H1 (cell line): Measurements from ENCODE around the gene SPEM3. TPM values are rescaled to one million over a fixed set of nuclear protein-coding genes. Genes with fewer than 3 reads are reported as not detected.

ENCODE experiments used
- CTCF ChIA-PET: fragments of 300-600 bp; sonication (Branson Sonifier 250); formaldehyde crosslinking; loops from one replicate; lab custom pipeline; 2021; ENCODE audit not compliant: partially characterized antibody; lab: Charles Lee
- POLR2A ChIA-PET: fragments of 300-600 bp; sonication (Branson Sonifier 250); formaldehyde crosslinking; loops from one replicate; lab custom pipeline; 2021; ENCODE audit warnings: inconsistent platforms; ENCODE audit not compliant: partially characterized antibody; lab: Charles Lee
- DNase-seq, 2 experiments: peaks; one replicate each; pipeline versions ENCODE4 v3.0.0 to v3.0.0-alpha.2; 2010 to 2022; ENCODE audit warnings: low spot score in 2 of 2, low read depth in 1 of 2, mixed read lengths in 1 of 2
- FAIRE-seq: peaks from 2 replicates; lab custom pipeline; 2011; peaks lifted over from hg19 to GRCh38; lab: Jason Lieb, UNC
- H2AFZ ChIP-seq: 2 replicates; pipeline ENCODE4 v1.8.1; 2012; ENCODE audit warnings: low read length, inconsistent platforms
- H2AK5ac ChIP-seq: 2 replicates; pipeline ENCODE4 v1.6.1; 2013; ENCODE audit warnings: low read depth, low read length
- H2BK120ac ChIP-seq: replicated peaks from 2 replicates; pipeline ENCODE3; 2013; ENCODE audit warnings: low read depth, low read length, inconsistent platforms
- H2BK12ac ChIP-seq: 2 replicates; pipeline ENCODE4 v1.6.1; 2013; ENCODE audit warnings: low read depth, low read length
- H2BK15ac ChIP-seq: 2 replicates; pipeline ENCODE4 v1.6.1; 2013; ENCODE audit warnings: low read length
- H2BK20ac ChIP-seq: 2 replicates; pipeline ENCODE4 v1.6.1; 2013; ENCODE audit warnings: low read length
- H2BK5ac ChIP-seq: 2 replicates; pipeline ENCODE4 v1.6.1; 2013; ENCODE audit warnings: low read depth, low read length
- H3K14ac ChIP-seq: 2 replicates; pipeline ENCODE4 v1.6.1; 2013; ENCODE audit warnings: inconsistent platforms; ENCODE audit not compliant: insufficient read length
- H3K18ac ChIP-seq: 2 replicates; pipeline ENCODE4 v1.6.1; 2013; ENCODE audit warnings: low read length; ENCODE audit errors: extremely low read depth
- H3K23ac ChIP-seq: 2 replicates; pipeline ENCODE4 v1.6.1; 2013; ENCODE audit warnings: inconsistent platforms; ENCODE audit not compliant: insufficient read length
- H3K23me2 ChIP-seq: 2 replicates; pipeline ENCODE4 v1.6.1; 2013; ENCODE audit warnings: low read depth, low read length
- H3K27ac ChIP-seq: 2 replicates; pipeline ENCODE4 v1.6.1; 2011; ENCODE audit warnings: low read depth, low read length, inconsistent platforms
- H3K27me3 ChIP-seq, 4 experiments: replicated peaks in 1 of 4; 1 replicate in 1 of 4; 2 replicates in 3 of 4; pipeline versions ENCODE4 v1.6.1 to v1.8.1; 2011 to 2013; ENCODE audit warnings: low read length in 3 of 4, mild to moderate bottlenecking in 3 of 4, inconsistent platforms in 2 of 4, mixed read lengths in 2 of 4, moderate library complexity in 1 of 4; ENCODE audit not compliant: control insufficient read depth in 3 of 4, insufficient read depth in 3 of 4; ENCODE audit errors: extremely low read depth in 1 of 4
- H3K36me3 ChIP-seq, 4 experiments: 2 replicates each; pipeline versions ENCODE4 v1.6.1 to v1.8.1; 2011 to 2013; ENCODE audit warnings: mild to moderate bottlenecking in 4 of 4, low read length in 3 of 4, moderate library complexity in 2 of 4, control low read depth in 1 of 4, inconsistent platforms in 1 of 4; ENCODE audit not compliant: insufficient read depth in 4 of 4, control insufficient read depth in 2 of 4
- H3K4ac ChIP-seq: replicated peaks from 2 replicates; pipeline ENCODE3; 2013; ENCODE audit warnings: low read length, low read depth, mixed read lengths, inconsistent platforms; ENCODE audit not compliant: insufficient read length
- H3K4me1 ChIP-seq, 4 experiments: replicated peaks in 1 of 4; 1 replicate in 1 of 4; 2 replicates in 3 of 4; pipeline versions ENCODE4 v1.6.1 to v1.8.1; 2011 to 2013; ENCODE audit warnings: low read length in 3 of 4, inconsistent platforms in 2 of 4, mixed read lengths in 1 of 4; ENCODE audit not compliant: insufficient read depth in 4 of 4, control insufficient read depth in 3 of 4
- H3K4me2 ChIP-seq, 2 experiments: 2 replicates each; pipeline versions ENCODE4 v1.6.1 to v1.8.1; 2011 to 2013; ENCODE audit warnings: low read depth in 2 of 2, low read length in 2 of 2, control low read depth in 1 of 2, inconsistent platforms in 1 of 2, mild to moderate bottlenecking in 1 of 2; ENCODE audit not compliant: insufficient read depth in 1 of 2
- H3K4me3 ChIP-seq, 4 experiments: fragments of 200-600, 300-600 bp in 1 of 4; sonication (generic), shearing (Covaris generic), sonication (Bioruptor Twin) in 1 of 4; 2 replicates each; pipeline versions ENCODE4 v1.5.1 to v1.8.1; 2011 to 2016; ENCODE audit warnings: low read length in 4 of 4, low read depth in 3 of 4, control low read depth in 2 of 4, inconsistent platforms in 2 of 4, mild to moderate bottlenecking in 2 of 4, mixed read lengths in 1 of 4, moderate library complexity in 1 of 4; ENCODE audit not compliant: insufficient read depth in 2 of 4; ENCODE audit errors: extremely low read depth in 1 of 4
- H3K56ac ChIP-seq: replicated peaks from 2 replicates; pipeline ENCODE3; 2013; ENCODE audit warnings: low read depth, mild to moderate bottlenecking, mixed read lengths, low read length, inconsistent platforms; ENCODE audit not compliant: insufficient read length
- H3K79me1 ChIP-seq: 2 replicates; pipeline ENCODE4 v1.6.1; 2013; ENCODE audit warnings: low read depth, low read length, control low read depth
- H3K79me2 ChIP-seq, 2 experiments: 2 replicates each; pipeline versions ENCODE4 v1.6.1 to v1.8.1; 2012 to 2013; ENCODE audit warnings: low read length in 2 of 2, mild to moderate bottlenecking in 2 of 2, inconsistent platforms in 1 of 2; ENCODE audit not compliant: insufficient read depth in 2 of 2, control insufficient read depth in 1 of 2
- H3K9ac ChIP-seq, 4 experiments: replicated peaks in 1 of 4; 1 replicate in 1 of 4; 2 replicates in 3 of 4; pipeline versions ENCODE4 v1.6.1 to v1.8.1; 2011 to 2013; ENCODE audit warnings: low read depth in 3 of 4, low read length in 3 of 4, control low read depth in 2 of 4, mild to moderate bottlenecking in 2 of 4, moderate library complexity in 2 of 4, inconsistent platforms in 1 of 4; ENCODE audit errors: extremely low read depth in 1 of 4
- H3K9me3 ChIP-seq, 2 experiments: 2 replicates each; pipeline versions ENCODE4 v1.6.1 to v1.8.1; 2012 to 2013; ENCODE audit warnings: mild to moderate bottlenecking in 2 of 2, moderate library complexity in 2 of 2, control low read depth in 1 of 2, inconsistent platforms in 1 of 2, low read depth in 1 of 2, low read length in 1 of 2, mixed read lengths in 1 of 2; ENCODE audit not compliant: insufficient read depth in 2 of 2
- H4K20me1 ChIP-seq, 2 experiments: replicated peaks in 1 of 2; 2 replicates each; pipeline versions ENCODE3 to v1.8.1; 2011 to 2013; ENCODE audit warnings: inconsistent platforms in 2 of 2, low read length in 2 of 2, mild to moderate bottlenecking in 1 of 2; ENCODE audit not compliant: insufficient read depth in 2 of 2, control insufficient read depth in 1 of 2
- H4K5ac ChIP-seq: 2 replicates; pipeline ENCODE4 v1.6.1; 2013; ENCODE audit warnings: low read length, low read depth, mixed read lengths, inconsistent platforms; ENCODE audit not compliant: insufficient read length
- H4K8ac ChIP-seq: 2 replicates; pipeline ENCODE4 v1.8.0; 2013; ENCODE audit warnings: mild to moderate bottlenecking, moderate library complexity, low read length, inconsistent platforms; ENCODE audit not compliant: insufficient read depth; ENCODE audit errors: extremely low read depth
- H4K91ac ChIP-seq: replicated peaks from 2 replicates; pipeline ENCODE3; 2013; ENCODE audit warnings: low read length, mixed read lengths, inconsistent platforms; ENCODE audit not compliant: insufficient read length
- ASH2L ChIP-seq: fragments of 200-600, 300-600 bp; sonication (generic); IDR thresholded peaks from one replicate; pipeline ENCODE4 v1.7.1; 2017; ENCODE audit warnings: low read length
- CREB1 ChIP-seq: IDR thresholded peaks from 2 replicates; pipeline ENCODE4 v1.6.1; 2012; ENCODE audit warnings: inconsistent platforms
- CTBP2 ChIP-seq: IDR thresholded peaks from 2 replicates; pipeline ENCODE4 v1.7.0; 2011; ENCODE audit warnings: borderline replicate concordance, mild to moderate bottlenecking, moderate library complexity, mixed read lengths, low read length; ENCODE audit not compliant: insufficient read depth, insufficient read length
- EP300 ChIP-seq, 2 experiments: IDR thresholded peaks; 1 replicate in 1 of 2; 2 replicates in 1 of 2; pipeline ENCODE4 v1.6.1; 2011 to 2012; ENCODE audit warnings: low read depth in 2 of 2, low read length in 2 of 2, mild to moderate bottlenecking in 2 of 2, borderline replicate concordance in 1 of 2, inconsistent platforms in 1 of 2, moderate library complexity in 1 of 2
- KDM5A ChIP-seq: fragments of 200-600 bp; IDR thresholded peaks from 2 replicates; pipeline ENCODE4 v1.7.1; 2012; ENCODE audit warnings: mild to moderate bottlenecking, low read length, inconsistent platforms, mixed read lengths
- RFX5 ChIP-seq: IDR thresholded peaks from 2 replicates; pipeline ENCODE4 v1.6.1; 2011; ENCODE audit warnings: low read depth, low read length, improper control_type of control experiment, borderline replicate concordance
- RXRA ChIP-seq: IDR thresholded peaks from 2 replicates; pipeline ENCODE4 v1.6.1; 2011; ENCODE audit warnings: low read depth, mild to moderate bottlenecking, low read length, moderate library complexity; ENCODE audit not compliant: insufficient read depth
- SP1 ChIP-seq: IDR thresholded peaks from 2 replicates; pipeline ENCODE4 v1.6.1; 2011; ENCODE audit warnings: low read depth, low read length
- SUZ12 ChIP-seq: fragments of 200-600 bp; sonication (generic); IDR thresholded peaks from 2 replicates; pipeline ENCODE4 v1.6.1; 2012; ENCODE audit warnings: mild to moderate bottlenecking, inconsistent platforms, low read length, moderate library complexity, mixed read lengths
- TCF12 ChIP-seq: IDR thresholded peaks from 2 replicates; pipeline ENCODE4 v1.6.1; 2011; ENCODE audit warnings: low read depth, mild to moderate bottlenecking, low read length
- TEAD4 ChIP-seq: IDR thresholded peaks from 2 replicates; pipeline ENCODE4 v1.6.1; 2012; ENCODE audit warnings: low read depth, low read length, inconsistent platforms, mixed read lengths
- WGBS, 2 experiments: shearing (Covaris generic) in 1 of 2; methylation state at CpG; one replicate each; pipeline versions ENCODE4 v1.1.6 to v1.1.7; 2013 to 2015; ENCODE audit warnings: low lambda C conversion rate in 2 of 2, mixed read lengths in 2 of 2, inconsistent platforms in 1 of 2, low coverage in 1 of 2, missing lambda C conversion rate in 1 of 2; ENCODE audit not compliant: insufficient replicate concordance in 2 of 2, insufficient coverage in 1 of 2, insufficient read length in 1 of 2; ENCODE audit errors: extremely low coverage in 1 of 2, missing lambda C conversion rate in 1 of 2; 5-methylcytosine and 5-hydroxymethylcytosine counted together
- polyA plus RNA-seq, 7 experiments: library from polyadenylated mRNA; depleted of rRNA in 3 of 7; stranded (reverse) in 5 of 7; unstranded in 2 of 7; fragments of >200 nt in 5 of 7; fragments of 200-250 nt in 2 of 7; gene quantifications; 1 replicate in 5 of 7; 2 replicates in 1 of 7; 4 replicates in 1 of 7; pipeline versions ENCODE4 v1.2.1 to v1.2.3, GENCODE V29; 2011 to 2013; ENCODE audit warnings: missing spikeins in 2 of 7, mixed read lengths in 2 of 7
- total RNA-seq: library from RNA; stranded (reverse); fragmentation: NEBNext Ultra II Directional; extraction: Animal tissue kit (Norgen Biotek cat#: 25700); gene quantifications from 2 replicates; pipeline ENCODE4 v1.2.1, GENCODE V29; 2021

The SPEM3 gene
- total and polyA plus RNA-seq, 2 of the 8 experiments (the other 6 are each of a cell fraction or from before 2014, with no cell fraction given): 0.02 TPM; not detected in 1

- no peak for FAIRE-seq
- H2BK20ac ChIP-seq: no peak overlapping the region
- no peaks in the 10 kb centered on the region; the same call in 1 of the 2 replicates for H3K79me1 ChIP-seq
- no peak overlapping the region for H3K4me3 ChIP-seq
- peaks cover 14% of the 10 kb centered on the region; the same call in 1 of the 2 replicates for H3K23me2 ChIP-seq
- ChIA-PET POLR2A (interaction anchor here (1.3 to 4.9 kb wide), 2 partner anchors 12 to 17 kb away, joined by 4 to 29 read pairs; partner anchors contain the start of gene TMEM256), CTCF (interaction anchor here (1.5 to 2.8 kb wide), 2 partner anchors 65 to 170 kb away, joined by 5 to 8 read pairs; partner anchors contain the start of gene SENP3)
- H2AFZ ChIP-seq: no peak overlapping the region
- H3K79me2 ChIP-seq: no peaks in the 10 kb centered on the region
- H4K20me1 ChIP-seq: peaks cover 2 to 10% of the 10 kb centered on the region in 2 experiments
- H3K36me3 ChIP-seq: peaks cover 0 to 30% (median 10%) of the 10 kb centered on the region in 4 experiments; a peak in 5 of 8 replicates
- H4K91ac ChIP-seq: no peak overlapping the region
- H4K8ac ChIP-seq: no peak overlapping the region
- no peak overlapping the region for H2BK5ac ChIP-seq
- no peak overlapping the region for H3K27ac ChIP-seq
- no peak overlapping the region for H2BK120ac ChIP-seq
- DNase-seq: no peak
- H2BK12ac ChIP-seq: no peak overlapping the region
- no peaks in the 10 kb centered on the region for H3K9me3 ChIP-seq
- WGBS, 2 experiments: 93% methylated on average over 2 of the region's 2 CpGs; no CpG with 5 or more reads in 1 of the 2 experiments
- H3K9ac ChIP-seq: no peak overlapping the region
- H3K18ac ChIP-seq: no peak overlapping the region
- H3K23ac ChIP-seq: no peak overlapping the region
- no peaks in the 10 kb centered on the region for H3K27me3 ChIP-seq
- no peak overlapping the region for H4K5ac ChIP-seq
- H2BK15ac ChIP-seq: no peak overlapping the region
- peaks cover 0 to 9% (median 3%) of the 10 kb centered on the region in 4 experiments; a peak in 6 of 7 replicates for H3K4me1 ChIP-seq
- no peak overlapping the region for H3K4ac ChIP-seq
- H3K14ac ChIP-seq: no peak overlapping the region
- no peak overlapping the region for H3K4me2 ChIP-seq
- H2AK5ac ChIP-seq: no peak overlapping the region
- no peak overlapping the region for H3K56ac ChIP-seq
- no peak for TF ChIP-seq TEAD4
- no peak for TF ChIP-seq CREB1
- no peak for TF ChIP-seq RFX5
- TF ChIP-seq TCF12: no peak
- TF ChIP-seq ASH2L: no peak
- TF ChIP-seq SP1: no peak
- TF ChIP-seq RXRA: no peak
- TF ChIP-seq CTBP2: no peak
- no peak for TF ChIP-seq KDM5A
- no peak for TF ChIP-seq EP300 (IDR thresholded peaks at IDR 0.05; ENCODE audit: borderline replicate concordance in 1 of 2, low read depth in 2 of 2, low read length in 2 of 2)
- TF ChIP-seq SUZ12: no peak
These were observed 37.4 kb upstream of the SPEM3 start for GRCh38 chr17:7391307-7391706.
